Activated naive CD4-positive, alpha-beta T cell treated with anti-CD3 and anti-CD28 coated beads for 36 hours (primary cell): ENCODE measurements around the gene SOAT2. TPM values are rescaled to one million over a fixed set of nuclear protein-coding genes. Genes with fewer than 3 reads are reported as not detected.
A peak's percentile ranks its signal among the peaks of the same experiment; 100 is the strongest.
"Not testable (repeated sequence)": the region's sequence is repeated elsewhere in the genome, so short reads cannot be mapped to it uniquely, and the experiment has no call there.

Experiments used
- CTCF ChIA-PET: fragments of 350-600 bp; sonication (Branson Sonifier 250); formaldehyde crosslinking; loops from one replicate; lab custom pipeline; 2021; ENCODE audit warnings: antibody characterized with exemption; lab: Charles Lee
- DNase-seq: peaks from one replicate; pipeline ENCODE4 v3.0.0-alpha.2; 2020
- H3K27ac Mint-ChIP-seq: one replicate; pipeline ENCODE4 v1.8.0; 2021; ENCODE audit warnings: mild to moderate bottlenecking, mixed read lengths
- H3K27me3 Mint-ChIP-seq: one replicate; pipeline ENCODE4 v1.8.0; 2021; ENCODE audit warnings: low read depth, mixed read lengths
- H3K36me3 Mint-ChIP-seq: one replicate; pipeline ENCODE4 v1.8.0; 2021; ENCODE audit warnings: low read depth, mixed read lengths
- H3K4me1 Mint-ChIP-seq: one replicate; pipeline ENCODE4 v1.8.0; 2021; ENCODE audit warnings: low read depth, mixed read lengths
- H3K4me3 Mint-ChIP-seq: one replicate; pipeline ENCODE4 v1.8.0; 2021; ENCODE audit warnings: mild to moderate bottlenecking, moderate library complexity, mixed read lengths
- H3K9me3 Mint-ChIP-seq: one replicate; pipeline ENCODE4 v1.8.0; 2021; ENCODE audit warnings: mixed read lengths
- intact Hi-C: fragments of 100-400 bp; cut with micrococcal nuclease; formaldehyde crosslinking; loops from one replicate; pipeline ENCODE4 v1.15.1; 2023
- total RNA-seq, 2 experiments: library from RNA; stranded (reverse); gene quantifications; one replicate each; pipeline ENCODE4 v1.2.3, GENCODE V29; 2021

SOAT2 gene
- total RNA-seq, 2 experiments from 2014 or later: 0.74 to 0.81 TPM

- no peaks in the 10 kb centered on the region for H3K9me3 Mint-ChIP-seq
- intact Hi-C loops: no loop called here
- peaks cover 35% of the 10 kb centered on the region for H3K4me1 Mint-ChIP-seq
- CTCF ChIA-PET: interaction anchor here (0.9 to 9.4 kb wide), 9 partner anchors 12 to 243 kb away, joined by 3 to 360 read pairs (median 5); partner anchors contain the start of gene SPRYD3
- no peak overlapping the region for H3K4me3 Mint-ChIP-seq
- no peaks in the 10 kb centered on the region for H3K36me3 Mint-ChIP-seq
- peaks cover 1% of the 10 kb centered on the region for H3K27me3 Mint-ChIP-seq
- peak overlapping the region; percentile 36 for H3K27ac Mint-ChIP-seq
- no peak for DNase-seq
Observed at GRCh38 chr12:53101931-53102781, 1.1 kb upstream of the SOAT2 start.

GRCh38 chr12:53103860-53104305, 597 bp downstream of the SOAT2 start:
- DNase-seq: no peak
- no peaks in the 10 kb centered on the region for H3K36me3 Mint-ChIP-seq
- H3K4me3 Mint-ChIP-seq: no peak overlapping the region
- intact Hi-C loops: no loop called here
- H3K27ac Mint-ChIP-seq: no peak overlapping the region
- peaks cover 24% of the 10 kb centered on the region for H3K4me1 Mint-ChIP-seq
- no peaks in the 10 kb centered on the region for H3K27me3 Mint-ChIP-seq
- CTCF ChIA-PET: interaction anchor here (0.9 to 9.4 kb wide), 6 partner anchors 13 to 56 kb away, joined by 3 to 360 read pairs (median 8); partner anchors contain the start of gene SPRYD3
- no peaks in the 10 kb centered on the region for H3K9me3 Mint-ChIP-seq

GRCh38 chr12:53105256-53105655, 2.0 kb downstream of the SOAT2 start:
- Mint-ChIP-seq H3K27ac (no peak overlapping the region), H3K4me1 (peaks cover 18% of the 10 kb centered on the region), H3K4me3 (no peak overlapping the region), H3K36me3 (no peaks in the 10 kb centered on the region), H3K27me3 (no peaks in the 10 kb centered on the region), H3K9me3 (no peaks in the 10 kb centered on the region)
- DNase-seq: no peak
- intact Hi-C loops: no loop called here
- CTCF ChIA-PET: interaction anchor here (1.1 to 9.4 kb wide), 2 partner anchors 33 to 51 kb away, joined by 6 to 360 read pairs; partner anchors contain the start of gene SPRYD3

DNA sequence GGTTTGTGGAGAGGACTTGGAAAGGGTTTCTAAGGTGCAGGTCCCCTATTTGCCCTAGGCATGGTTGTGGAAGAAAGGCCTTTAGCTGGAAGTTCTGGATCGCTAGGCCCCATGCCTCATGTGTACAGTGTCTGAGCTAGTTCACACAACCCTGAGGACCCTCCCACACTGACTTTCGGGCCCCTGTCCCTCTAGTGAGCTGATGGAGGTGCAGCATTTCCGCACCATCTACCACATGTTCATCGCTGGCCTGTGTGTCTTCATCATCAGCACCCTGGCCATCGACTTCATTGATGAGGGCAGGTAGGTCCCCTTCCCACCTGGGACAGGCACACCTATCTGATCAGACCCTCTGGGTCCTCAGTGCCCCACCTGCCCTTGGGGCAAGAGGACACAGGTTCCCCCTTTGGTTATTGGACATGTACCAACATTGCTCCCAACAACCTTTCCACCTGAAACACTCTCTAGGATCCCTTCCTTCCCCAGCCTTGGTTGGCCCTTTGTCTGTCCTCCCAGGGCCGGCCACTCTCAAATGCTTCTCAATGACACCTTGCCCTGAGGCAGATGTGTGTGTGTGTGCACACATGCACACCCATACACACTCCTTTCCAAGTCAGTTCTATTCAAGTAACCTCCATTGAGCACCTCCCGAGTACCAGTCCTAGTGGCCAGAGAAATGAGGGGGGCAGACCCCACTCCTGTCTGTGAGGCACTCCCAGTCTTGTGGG, 2.6 kb downstream of the SOAT2 start:
- intact Hi-C loops: no loop called here
- no peaks in the 10 kb centered on the region for H3K36me3 Mint-ChIP-seq
- H3K4me1 Mint-ChIP-seq: peaks cover 18% of the 10 kb centered on the region
- CTCF ChIA-PET: interaction anchor here (0.5 to 9.4 kb wide), 4 partner anchors 13 to 222 kb away, joined by 3 to 360 read pairs (median 4); partner anchors contain the start of gene SPRYD3
- no peak for DNase-seq
- no peaks in the 10 kb centered on the region for H3K27me3 Mint-ChIP-seq
- H3K27ac Mint-ChIP-seq: no peak overlapping the region
- H3K9me3 Mint-ChIP-seq: no peaks in the 10 kb centered on the region
- no peak overlapping the region for H3K4me3 Mint-ChIP-seq

DNA sequence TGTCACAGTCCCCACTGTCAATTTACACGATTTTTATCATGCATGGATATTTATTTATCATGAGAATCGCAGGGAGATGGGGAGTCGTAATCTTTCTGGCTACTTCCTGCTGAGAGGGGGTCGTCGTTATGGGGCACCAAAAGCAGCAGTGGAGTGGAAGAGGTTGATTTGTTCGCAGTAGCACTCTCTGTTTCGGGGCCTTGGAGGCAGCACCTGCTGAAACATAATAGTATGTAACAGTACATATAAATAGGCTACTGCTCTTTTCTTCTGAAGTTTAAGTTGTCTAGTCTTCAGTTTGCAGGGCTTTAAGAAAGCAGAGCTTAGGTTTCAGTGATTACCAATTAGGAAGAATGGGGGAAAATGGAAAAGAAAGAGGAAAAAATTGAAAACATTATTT, 3.8 kb downstream of the SOAT2 start:
- CTCF ChIA-PET: no interaction called here

DNA sequence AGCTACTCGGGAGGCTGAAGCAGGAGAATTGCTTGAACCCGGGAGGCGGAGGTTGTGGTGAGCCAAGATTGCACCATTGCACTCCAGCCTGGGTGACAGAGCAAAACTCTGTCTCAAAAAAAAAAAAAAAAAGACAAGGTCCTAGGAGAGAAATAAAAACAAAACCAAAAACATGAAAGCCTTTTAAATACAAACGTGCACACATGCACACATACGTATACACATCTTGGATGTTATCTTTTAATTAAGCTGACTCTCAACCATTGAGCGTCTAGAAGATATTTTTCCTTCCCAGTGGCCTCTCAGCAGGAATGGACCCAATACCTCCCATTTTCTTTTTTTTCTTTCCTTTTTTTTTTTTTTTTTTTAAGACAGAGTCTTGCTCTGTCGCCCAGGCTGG, 9.1 kb downstream of the SOAT2 start:
- H3K27ac Mint-ChIP-seq, H3K27me3 Mint-ChIP-seq, DNase-seq, H3K9me3 Mint-ChIP-seq, H3K4me1 Mint-ChIP-seq, H3K4me3 Mint-ChIP-seq, H3K36me3 Mint-ChIP-seq, intact Hi-C loops: not testable (repeated sequence)
- CTCF ChIA-PET: interaction anchor here (0.7 to 1.4 kb wide), 2 partner anchors 13 to 29 kb away, joined by 4 read pairs; no protein-coding TSS in a partner anchor

More for the DNA sequence above, 3.8 kb downstream of the SOAT2 start:
- Mint-ChIP-seq H3K9me3 (no peaks in the 10 kb centered on the region), H3K27ac (no peak overlapping the region), H3K36me3 (no peaks in the 10 kb centered on the region), H3K4me3 (no peak overlapping the region), H3K4me1 (peaks cover 18% of the 10 kb centered on the region), H3K27me3 (no peaks in the 10 kb centered on the region)
- intact Hi-C loops: no loop called here
- no peak for DNase-seq

- H3K27me3 Mint-ChIP-seq: no peaks in the 10 kb centered on the region
- no peak for DNase-seq
- intact Hi-C loops: no loop called here
- no peak overlapping the region for H3K27ac Mint-ChIP-seq
- no peaks in the 10 kb centered on the region for H3K36me3 Mint-ChIP-seq
- H3K4me1 Mint-ChIP-seq: no peaks in the 10 kb centered on the region
- CTCF ChIA-PET: no interaction called here
- no peaks in the 10 kb centered on the region for H3K9me3 Mint-ChIP-seq
- H3K4me3 Mint-ChIP-seq: no peak overlapping the region
Observed at GRCh38 chr12:53113136-53113705, 9.9 kb downstream of the SOAT2 start.

GRCh38 chr12:53113951-53114350, 10.7 kb downstream of the SOAT2 start:
- H3K4me1 Mint-ChIP-seq: no peaks in the 10 kb centered on the region
- no peak for DNase-seq
- no peaks in the 10 kb centered on the region for H3K27me3 Mint-ChIP-seq
- H3K27ac Mint-ChIP-seq: no peak overlapping the region
- no peaks in the 10 kb centered on the region for H3K36me3 Mint-ChIP-seq
- intact Hi-C loops: no loop called here
- no peak overlapping the region for H3K4me3 Mint-ChIP-seq
- CTCF ChIA-PET: no interaction called here
- H3K9me3 Mint-ChIP-seq: no peaks in the 10 kb centered on the region

GRCh38 chr12:53115112-53115890, 12.0 kb downstream of the SOAT2 start:
- Mint-ChIP-seq H3K9me3 (no peaks in the 10 kb centered on the region), H3K36me3 (no peaks in the 10 kb centered on the region), H3K27me3 (no peaks in the 10 kb centered on the region), H3K27ac (no peak overlapping the region), H3K4me3 (no peak overlapping the region), H3K4me1 (no peaks in the 10 kb centered on the region)
- intact Hi-C loops: no loop called here
- CTCF ChIA-PET: interaction anchor here (1.0 to 1.2 kb wide), 2 partner anchors 12 to 49 kb away, joined by 3 to 4 read pairs; partner anchors contain the start of gene SOAT2
- no peak for DNase-seq

- H3K36me3 Mint-ChIP-seq: no peaks in the 10 kb centered on the region
- no peak overlapping the region for H3K27ac Mint-ChIP-seq
- intact Hi-C loops: no loop called here
- H3K27me3 Mint-ChIP-seq: no peaks in the 10 kb centered on the region
- H3K4me1 Mint-ChIP-seq: no peaks in the 10 kb centered on the region
- no peak for DNase-seq
- no peak overlapping the region for H3K4me3 Mint-ChIP-seq
- H3K9me3 Mint-ChIP-seq: no peaks in the 10 kb centered on the region
- CTCF ChIA-PET: interaction anchor here (0.7 to 1.2 kb wide), 3 partner anchors 13 to 381 kb away, joined by 3 to 4 read pairs (median 3); partner anchors contain the start of gene SOAT2
Observed at GRCh38 chr12:53115891-53116648, 12.8 kb downstream of the SOAT2 start.

- Mint-ChIP-seq H3K27ac (no peak overlapping the region), H3K27me3 (no peaks in the 10 kb centered on the region), H3K9me3 (no peaks in the 10 kb centered on the region), H3K4me1 (no peaks in the 10 kb centered on the region), H3K36me3 (no peaks in the 10 kb centered on the region), H3K4me3 (no peak overlapping the region)
- no peak for DNase-seq
- intact Hi-C loops: no loop called here
- CTCF ChIA-PET: interaction anchor here (1.0 kb wide), 1 partner anchor 37 kb away, joined by 3 read pairs; no protein-coding TSS in a partner anchor
Observed at GRCh38 chr12:53118751-53119300, 15.5 kb downstream of the SOAT2 start.
